HG02884 (cell line): ENCODE measurements around the gene TMEM81.

Source experiments
- ATAC-seq: cut with Tn5 transposase; IDR thresholded peaks from one replicate; pipeline ENCODE4 v1.9.1; 2021; ENCODE audit warnings: mild to moderate bottlenecking, moderate library complexity; ENCODE audit not compliant: unreplicated experiment

Gene TMEM81, protein sequence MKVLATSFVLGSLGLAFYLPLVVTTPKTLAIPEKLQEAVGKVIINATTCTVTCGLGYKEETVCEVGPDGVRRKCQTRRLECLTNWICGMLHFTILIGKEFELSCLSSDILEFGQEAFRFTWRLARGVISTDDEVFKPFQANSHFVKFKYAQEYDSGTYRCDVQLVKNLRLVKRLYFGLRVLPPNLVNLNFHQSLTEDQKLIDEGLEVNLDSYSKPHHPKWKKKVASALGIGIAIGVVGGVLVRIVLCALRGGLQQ

DNA sequence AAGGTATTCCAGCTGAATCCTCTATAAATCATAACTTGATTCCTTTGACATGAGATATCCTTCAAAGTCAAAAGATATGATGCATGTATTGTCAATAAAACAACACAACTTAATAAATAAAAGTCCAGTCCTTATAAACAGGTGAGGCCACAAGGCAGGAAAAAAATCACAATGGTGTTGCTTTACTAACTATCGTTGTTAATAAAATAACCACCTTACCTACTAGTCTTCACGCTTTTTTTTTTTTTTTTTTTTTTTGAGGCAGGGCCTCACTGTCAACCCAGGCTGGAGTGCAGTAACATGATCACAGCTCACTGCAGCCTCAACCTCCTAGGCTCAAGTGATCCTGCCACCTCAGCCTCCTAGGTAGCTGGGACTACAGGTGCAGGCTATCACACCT lies at the start of gene TMEM81:
TSS of gene TMEM81 (minus strand) at position 101 of the 400 bp plus-strand sequence. CDS start 140 bp downstream, outside the sequence.
- ATAC-seq = no peak

DNA sequence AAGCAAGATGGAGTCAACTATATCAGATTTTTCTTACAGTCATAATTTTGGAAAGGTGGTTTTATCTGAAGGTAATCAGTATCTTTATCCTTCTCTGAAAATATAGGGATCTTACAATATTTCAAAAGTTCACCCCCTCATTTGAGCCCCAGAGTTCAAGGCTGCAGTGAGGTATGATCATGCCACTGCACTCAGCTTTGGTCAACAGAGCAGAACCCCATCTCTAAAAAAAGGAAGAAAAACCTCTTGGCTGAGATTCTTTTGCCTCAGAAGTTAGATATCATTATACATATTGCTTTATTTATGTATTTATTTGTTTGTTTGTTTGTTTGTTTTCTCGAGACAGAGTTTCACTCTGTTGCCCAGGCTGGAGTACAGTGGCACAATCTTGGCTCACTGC lies 49.0 kb upstream of the TMEM81 start:
- no peak for ATAC-seq

DNA sequence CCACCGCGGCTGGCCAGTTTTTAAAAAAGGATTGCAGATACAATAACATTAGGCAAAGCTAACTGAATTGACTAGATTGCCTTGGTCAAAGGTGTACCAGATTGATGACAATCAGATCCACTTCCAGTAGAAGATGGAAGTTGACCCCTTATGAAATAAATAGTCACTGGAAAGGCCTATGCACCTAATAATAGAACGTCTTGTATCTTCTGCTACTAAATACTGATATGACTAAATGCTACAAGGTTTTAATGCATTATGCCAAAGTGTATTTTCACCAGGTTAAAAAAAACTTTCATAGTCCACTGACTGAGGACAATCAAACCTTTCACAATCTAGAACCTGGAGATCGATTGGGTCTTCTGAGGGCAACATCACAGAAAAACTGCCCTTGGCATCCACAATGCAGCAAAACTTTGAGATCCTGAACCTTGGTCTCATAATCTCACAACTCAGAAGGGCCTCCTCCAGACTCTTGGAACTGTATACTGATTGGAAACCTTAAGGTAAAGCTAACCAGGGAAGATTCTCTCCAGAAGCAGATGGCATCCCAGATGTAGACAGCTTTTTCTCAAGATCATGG lies 45.3 kb upstream of the TMEM81 start:
- ATAC-seq = no peak

GRCh38 chr1:205128050-205128449 lies 43.8 kb upstream of the TMEM81 start:
- ATAC-seq = no peak

- no peak for ATAC-seq
These were observed 43.4 kb upstream of the TMEM81 start for GRCh38 chr1:205127646-205128045.

DNA sequence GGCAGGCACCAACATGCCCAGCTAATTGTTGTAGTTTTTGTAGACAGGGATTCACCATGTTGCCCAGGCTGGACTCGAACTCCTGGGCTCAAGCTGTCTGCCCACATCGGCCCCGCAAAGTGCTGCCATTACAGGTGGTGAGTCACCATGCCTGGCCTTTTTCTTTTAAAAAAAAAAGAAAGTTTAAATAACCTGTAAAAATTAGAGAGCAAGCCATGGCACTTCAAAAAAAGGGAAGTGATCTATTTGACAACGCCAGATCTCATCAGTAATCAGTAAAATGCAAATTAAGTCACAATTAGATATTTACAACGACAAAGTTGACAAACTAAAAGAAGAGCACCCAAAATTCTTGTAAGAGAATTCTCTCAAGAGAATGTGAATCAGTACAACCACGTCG lies 40.5 kb upstream of the TMEM81 start:
- no peak for ATAC-seq

- ATAC-seq = peak; percentile 3
These were observed 38.2 kb upstream of the TMEM81 start for GRCh38 chr1:205122489-205122882.

GRCh38 chr1:205121660-205122488 lies 37.6 kb upstream of the TMEM81 start, which contains the start of gene RBBP5:
Gene RBBP5 (minus strand): TSS chr1:205121978. CDS start chr1:205121873, 105 bp downstream.
- peak; percentile 93 for ATAC-seq

- ATAC-seq = no peak
These were observed 34.5 kb upstream of the TMEM81 start for GRCh38 chr1:205118752-205119151.

DNA sequence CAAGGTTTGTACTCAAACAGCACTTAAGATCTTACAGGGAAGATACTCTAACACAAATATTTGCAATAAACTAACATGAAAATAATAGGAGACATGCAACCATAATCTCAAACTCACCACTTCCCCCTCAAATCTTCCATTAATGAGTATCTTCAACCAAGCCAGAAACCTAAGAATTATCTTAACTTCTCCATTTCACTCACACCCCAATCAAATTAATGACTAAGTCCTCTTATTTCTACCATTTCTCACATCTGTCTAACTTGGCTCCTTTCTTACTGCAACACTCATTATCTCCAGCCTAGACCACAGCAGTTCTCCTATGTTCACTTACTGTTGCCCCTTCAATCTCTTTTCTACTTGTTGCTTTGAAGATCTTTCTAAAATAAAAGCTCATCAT lies 27.1 kb upstream of the TMEM81 start:
- ATAC-seq = no peak

DNA sequence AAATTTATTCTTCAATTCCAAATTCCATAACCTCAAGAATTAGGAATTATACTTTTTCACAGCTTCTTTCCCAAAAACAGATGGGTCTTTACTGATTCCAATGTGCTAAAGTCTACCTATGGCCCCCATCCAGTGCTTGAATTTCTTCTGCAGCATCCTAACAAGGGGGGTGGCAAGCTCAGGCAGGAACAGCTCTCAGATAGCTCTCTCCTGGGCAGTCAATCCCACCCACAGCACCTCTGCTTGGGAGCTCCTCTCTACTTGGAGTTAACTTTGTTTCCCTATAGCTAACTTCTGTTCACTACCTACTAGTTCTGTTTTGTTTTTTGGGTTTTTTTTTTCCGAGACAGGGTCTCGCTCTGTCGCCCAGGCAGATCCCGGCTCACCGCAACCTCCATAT lies 25.5 kb upstream of the TMEM81 start:
- no peak for ATAC-seq

- ATAC-seq = no peak
These were observed 25.0 kb upstream of the TMEM81 start for GRCh38 chr1:205109269-205109668.

DNA sequence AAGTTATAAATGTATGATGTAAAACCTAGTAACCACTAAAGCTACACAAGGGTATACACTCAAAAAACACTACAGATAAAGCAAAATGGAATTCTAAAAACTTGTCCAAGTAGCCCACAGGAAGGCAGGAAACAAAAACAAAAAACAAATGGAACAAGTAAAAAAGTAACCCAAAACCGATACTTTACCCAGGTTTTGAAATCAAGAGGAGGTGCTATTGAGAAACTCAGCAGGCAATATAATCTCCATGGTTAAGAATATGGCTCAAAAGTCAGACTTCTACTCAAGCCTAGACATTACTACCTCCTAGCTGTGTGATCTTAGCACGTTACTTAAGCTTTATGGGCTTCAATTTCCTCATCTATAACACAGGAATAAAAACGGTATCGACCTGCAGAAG lies 24.2 kb upstream of the TMEM81 start:
- ATAC-seq = no peak

DNA sequence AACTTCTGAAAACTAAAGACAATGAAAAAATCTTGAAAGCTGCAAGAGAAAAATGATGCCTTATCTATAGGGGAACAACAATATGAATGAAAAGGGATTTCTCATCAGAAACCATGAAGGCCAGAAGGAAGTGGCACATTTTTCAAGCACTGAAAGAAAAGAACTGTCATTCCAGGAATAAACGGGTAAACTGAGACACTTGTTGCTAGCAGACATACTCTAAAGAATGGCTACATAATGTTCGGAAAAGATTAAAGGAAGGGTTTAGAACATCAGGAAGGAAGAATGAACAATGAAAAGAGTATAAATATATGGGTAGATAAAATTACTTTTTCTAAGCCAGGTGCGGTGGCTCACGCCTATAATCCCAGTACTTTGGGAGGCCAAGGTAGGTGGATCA lies 23.1 kb upstream of the TMEM81 start:
- no peak for ATAC-seq

GRCh38 chr1:205102404-205102803 lies 18.1 kb upstream of the TMEM81 start:
- ATAC-seq = no peak

- no peak for ATAC-seq
These were observed 14.0 kb upstream of the TMEM81 start for GRCh38 chr1:205098242-205098641.

DNA sequence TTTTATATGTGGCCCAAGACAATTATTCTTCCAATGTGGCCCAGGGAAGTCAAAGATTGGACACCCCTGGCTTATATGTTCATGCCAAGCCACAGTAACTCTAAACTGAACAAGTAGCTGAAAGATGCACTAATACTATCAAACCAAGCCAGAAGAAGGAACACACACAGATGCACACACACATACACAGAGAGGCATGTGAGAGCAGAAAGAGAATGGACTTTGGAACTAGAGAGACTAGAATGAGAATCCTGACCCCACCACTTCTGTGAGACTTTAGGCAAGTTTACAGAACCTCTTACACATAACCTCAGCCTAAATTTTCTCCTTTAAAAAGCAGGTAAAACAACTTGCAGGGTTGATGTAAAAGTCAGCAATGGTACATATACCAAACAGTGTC lies 11.2 kb upstream of the TMEM81 start:
- no peak for ATAC-seq

DNA sequence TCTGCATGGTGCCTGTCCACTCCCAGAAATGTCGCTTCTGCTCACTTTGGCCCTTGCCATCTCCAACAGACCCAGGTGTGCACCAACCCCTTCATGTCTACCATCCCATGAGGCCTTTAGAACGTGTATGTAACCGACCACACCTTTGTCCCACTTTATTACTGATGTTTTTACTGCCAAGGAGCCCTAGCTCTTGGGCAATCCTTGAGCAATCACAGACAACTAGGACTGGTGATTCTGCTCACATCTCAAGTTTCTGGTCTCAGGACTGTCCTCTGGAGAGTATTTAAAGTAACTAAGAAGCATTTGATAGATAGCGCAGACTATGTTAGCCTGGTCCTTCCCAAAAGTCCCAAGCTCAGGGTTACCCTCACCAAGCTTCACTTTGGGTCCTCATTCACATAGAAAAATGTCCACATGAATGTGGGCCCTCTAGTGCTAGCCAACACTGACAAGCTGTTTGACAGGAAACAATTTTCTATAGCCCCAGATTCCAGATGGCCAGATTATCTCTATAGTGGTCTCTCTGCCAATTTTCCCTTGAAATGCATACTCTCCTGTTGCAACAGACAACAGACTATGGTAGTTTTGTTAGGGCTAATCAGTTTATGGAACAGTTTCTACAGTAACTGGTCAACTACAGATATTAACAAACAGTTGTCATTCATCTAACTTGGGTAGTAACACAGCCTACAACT lies 6.9 kb upstream of the TMEM81 start:
- ATAC-seq = no peak

DNA sequence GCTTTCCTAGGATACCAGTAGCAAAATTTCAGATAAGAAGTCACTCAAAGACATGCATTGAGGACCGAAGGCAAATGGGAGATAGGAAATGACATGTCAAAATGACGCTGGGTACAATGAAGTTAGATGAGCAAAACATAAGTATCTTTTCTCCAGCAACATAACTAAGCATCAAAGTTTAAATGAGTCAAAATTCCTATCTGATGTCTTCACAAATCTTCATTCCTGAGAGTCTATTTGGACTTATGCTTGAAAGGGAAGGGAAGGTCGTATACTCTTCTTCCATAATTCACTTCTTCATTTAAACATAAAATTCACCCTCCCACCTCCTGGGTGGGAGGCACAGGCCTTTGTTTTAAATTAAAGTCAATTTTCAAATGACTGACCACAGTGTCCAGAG lies 4.1 kb upstream of the TMEM81 start:
- ATAC-seq = no peak

DNA sequence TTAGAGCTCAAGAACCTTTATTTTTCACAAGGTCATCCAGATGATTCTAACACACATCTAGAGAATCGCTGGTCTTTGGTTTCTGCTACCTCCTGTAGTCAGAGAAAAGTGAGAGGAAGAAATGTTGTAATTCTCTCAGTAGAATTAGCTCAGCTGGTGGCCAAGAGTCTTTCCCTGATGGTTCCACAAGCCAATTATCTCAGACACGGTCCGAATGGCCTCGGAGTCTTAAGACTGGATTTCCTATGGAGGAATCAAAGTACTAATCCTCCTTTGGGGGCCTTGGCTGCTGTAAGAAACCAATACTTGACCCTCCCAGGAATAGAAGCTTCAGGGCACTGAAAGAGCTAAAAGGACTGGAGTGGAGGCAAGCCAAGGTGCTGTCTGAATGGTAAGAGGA lies 1.8 kb downstream of the TMEM81 start:
- no peak for ATAC-seq

GRCh38 chr1:205077934-205078311 lies 6.3 kb downstream of the TMEM81 start:
- no peak for ATAC-seq
